MM.1S (cell line): ENCODE data around the gene SFXN1.

Experiments used
- DNase-seq: peaks from one replicate; pipeline ENCODE4 v3.0.0-alpha.2; 2015
- H2AFZ ChIP-seq: fragments of 300-600 bp; sonication (generic); 2 replicates; pipeline ENCODE4 v1.6.0; 2016; ENCODE audit warnings: antibody characterized with exemption, low read length
- H3F3A ChIP-seq: fragments of 300-600 bp; sonication (generic); 2 replicates; pipeline ENCODE4 v1.6.1; 2016; ENCODE audit warnings: mild to moderate bottlenecking, antibody characterized with exemption, low read length, moderate library complexity, mixed read lengths; ENCODE audit not compliant: insufficient read depth
- H3K27ac ChIP-seq: fragments of 300-600 bp; sonication (generic); 2 replicates; pipeline ENCODE4 v1.5.1; 2016; ENCODE audit warnings: mild to moderate bottlenecking, low read length
- H3K27me3 ChIP-seq: fragments of 300-600 bp; sonication (generic); replicated peaks from 2 replicates; pipeline ENCODE4 v1.6.0; 2016; ENCODE audit warnings: low read length; ENCODE audit not compliant: insufficient read depth
- H3K36me3 ChIP-seq: fragments of 300-600 bp; sonication (generic); replicated peaks from 2 replicates; pipeline ENCODE4 v1.6.1; 2016; ENCODE audit warnings: mild to moderate bottlenecking, low read length, mixed read lengths; ENCODE audit not compliant: insufficient read depth
- H3K4me1 ChIP-seq: fragments of 300-600 bp; sonication (generic); 2 replicates; pipeline ENCODE4 v1.6.1; 2016; ENCODE audit warnings: low read length, mixed read lengths
- H3K4me2 ChIP-seq: fragments of 300-600 bp; sonication (generic); 2 replicates; pipeline ENCODE4 v1.6.0; 2016; ENCODE audit warnings: low read depth, low read length
- H3K4me3 ChIP-seq: fragments of 300-600 bp; sonication (generic); 2 replicates; pipeline ENCODE4 v1.5.1; 2016; ENCODE audit warnings: low read length, mixed read lengths
- H3K79me2 ChIP-seq: fragments of 300-600 bp; sonication (generic); 2 replicates; pipeline ENCODE4 v1.6.1; 2016; ENCODE audit warnings: mixed run types, low read length, mixed read lengths
- H3K9ac ChIP-seq: fragments of 300-600 bp; sonication (generic); 2 replicates; pipeline ENCODE4 v1.6.1; 2016; ENCODE audit warnings: low read length, mixed read lengths
- H3K9me2 ChIP-seq: fragments of 300-600 bp; sonication (generic); replicated peaks from 2 replicates; pipeline ENCODE4 v1.6.1; 2016; ENCODE audit warnings: mild to moderate bottlenecking, low read length, mixed read lengths; ENCODE audit not compliant: insufficient read depth
- H3K9me3 ChIP-seq: fragments of 300-600 bp; sonication (generic); replicated peaks from 2 replicates; pipeline ENCODE4 v1.6.1; 2016; ENCODE audit warnings: mild to moderate bottlenecking, low read length, mixed read lengths; ENCODE audit not compliant: insufficient read depth
- H4K20me1 ChIP-seq: fragments of 300-600 bp; sonication (generic); 2 replicates; pipeline ENCODE4 v1.6.1; 2016; ENCODE audit warnings: mild to moderate bottlenecking, low read length, moderate library complexity, mixed read lengths; ENCODE audit not compliant: insufficient read depth
- CTCF ChIP-seq: fragments of 300-600 bp; sonication (generic); IDR thresholded peaks from 2 replicates; pipeline ENCODE4 v1.5.1; 2016; ENCODE audit warnings: antibody characterized with exemption, low read length, mixed read lengths
- EZH2 ChIP-seq: fragments of 300-600 bp; sonication (generic); optimal IDR thresholded peaks from 2 replicates; pipeline ENCODE3; 2017; ENCODE audit warnings: low read depth, mild to moderate bottlenecking, antibody characterized with exemption, low read length, mixed read lengths
- EZH2phosphoT487 ChIP-seq: fragments of 300-600 bp; sonication (generic); IDR thresholded peaks from 2 replicates; pipeline ENCODE4 v1.6.1; 2018; ENCODE audit warnings: antibody characterized with exemption, low read length

The SFXN1 gene

GRCh38 chr5:175554296-175554695 lies 75.9 kb downstream of the SFXN1 start:
- no peaks in the 10 kb centered on the region for H3F3A ChIP-seq
- TF ChIP-seq EZH2phosphoT487 (no peak), CTCF (no peak), EZH2 (no peak)
- no peaks in the 10 kb centered on the region for H3K9me3 ChIP-seq
- no peaks in the 10 kb centered on the region for H3K79me2 ChIP-seq
- no peaks in the 10 kb centered on the region for H3K36me3 ChIP-seq
- no peaks in the 10 kb centered on the region for H3K9me2 ChIP-seq
- no peak overlapping the region for H3K27ac ChIP-seq
- no peak for DNase-seq
- H3K27me3 ChIP-seq: no peaks in the 10 kb centered on the region
- H3K4me1 ChIP-seq: peaks cover 7% of the 10 kb centered on the region
- H3K4me3 ChIP-seq: no peak overlapping the region
- no peak overlapping the region for H3K4me2 ChIP-seq
- H2AFZ ChIP-seq: no peak overlapping the region
- H4K20me1 ChIP-seq: no peaks in the 10 kb centered on the region
- H3K9ac ChIP-seq: no peak overlapping the region

DNA sequence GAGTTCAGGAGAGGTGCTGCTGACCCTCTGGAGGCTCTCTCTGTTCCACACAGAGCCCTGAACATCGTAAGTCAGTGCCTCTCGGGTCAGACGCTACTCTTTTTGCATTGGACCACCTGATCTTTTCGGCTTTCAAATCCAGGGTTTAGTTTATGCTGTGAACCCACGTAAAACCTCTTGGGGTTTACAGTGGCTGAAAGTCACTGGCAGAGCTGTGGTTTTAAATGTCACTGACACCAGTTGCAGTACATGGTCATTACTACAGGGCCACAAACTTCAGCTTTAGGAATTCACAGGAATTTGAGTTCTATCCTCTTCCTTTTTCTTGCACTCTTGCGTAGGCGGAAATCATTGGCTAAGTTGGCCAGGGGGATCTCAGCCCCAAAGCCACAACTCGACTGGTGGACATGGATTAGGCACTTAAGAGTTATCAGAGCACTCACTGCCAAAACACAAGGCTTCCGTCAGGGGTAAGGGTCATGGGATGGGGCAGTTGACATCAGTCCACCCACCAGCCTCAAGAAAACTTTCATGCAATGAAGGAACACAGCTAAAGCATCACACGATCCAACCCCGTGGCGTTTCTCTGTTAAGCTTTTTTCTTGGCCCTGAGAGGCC lies 76.9 kb downstream of the SFXN1 start:
- Histone ChIP-seq H3K9me2 (no peaks in the 10 kb centered on the region), H3K9ac (no peak overlapping the region), H3K27me3 (no peaks in the 10 kb centered on the region), H3K4me3 (no peak overlapping the region), H3K4me1 (peaks cover 16% of the 10 kb centered on the region), H4K20me1 (no peaks in the 10 kb centered on the region), H3K79me2 (no peaks in the 10 kb centered on the region), H3K27ac (no peak overlapping the region), H2AFZ (no peak overlapping the region), H3F3A (peaks cover 8% of the 10 kb centered on the region), H3K9me3 (no peaks in the 10 kb centered on the region), H3K36me3 (no peaks in the 10 kb centered on the region), H3K4me2 (no peak overlapping the region)
- DNase-seq: no peak
- TF ChIP-seq EZH2: no peak
- TF ChIP-seq CTCF: no peak
- TF ChIP-seq EZH2phosphoT487: no peak

DNA sequence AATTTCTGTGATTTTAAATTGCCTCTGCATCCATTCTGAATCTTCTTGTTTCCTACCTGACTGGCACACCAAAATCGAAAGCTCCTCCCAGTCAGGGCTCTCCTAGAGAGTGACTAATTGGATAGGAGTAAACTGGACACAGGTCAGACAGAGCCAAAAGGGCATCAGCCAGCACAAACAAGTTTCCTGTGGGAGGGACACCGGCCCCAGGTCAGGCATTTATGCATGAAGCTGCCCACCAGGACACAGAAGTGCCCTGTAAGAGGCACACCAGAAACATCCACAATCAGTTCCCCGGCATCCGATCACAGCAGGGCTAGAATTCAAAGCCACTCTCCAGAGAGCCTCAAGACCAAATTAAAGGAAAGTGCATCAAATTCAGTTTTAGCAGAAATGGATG lies 78.4 kb downstream of the SFXN1 start:
- no peak overlapping the region for H3K9ac ChIP-seq
- no peaks in the 10 kb centered on the region for H3K9me3 ChIP-seq
- H3K36me3 ChIP-seq: no peaks in the 10 kb centered on the region
- TF ChIP-seq EZH2 (no peak), CTCF (no peak), EZH2phosphoT487 (no peak)
- H3K79me2 ChIP-seq: no peaks in the 10 kb centered on the region
- no peak for DNase-seq
- H3F3A ChIP-seq: peaks cover 8% of the 10 kb centered on the region
- no peaks in the 10 kb centered on the region for H4K20me1 ChIP-seq
- peaks cover 27% of the 10 kb centered on the region for H3K4me1 ChIP-seq
- H3K27ac ChIP-seq: no peak overlapping the region
- no peaks in the 10 kb centered on the region for H3K27me3 ChIP-seq
- no peaks in the 10 kb centered on the region for H3K9me2 ChIP-seq
- H2AFZ ChIP-seq: 0 out of 2 replicates have a peak overlapping the region, but pooled peaks have one; percentile 23
- H3K4me3 ChIP-seq: no peak overlapping the region
- H3K4me2 ChIP-seq: peak overlapping the region; percentile 67; the same call in 1 of the 2 replicates
